SHP77 treated with DMSO at 0.1 percent for 48 hours (cell line): ENCODE results near the gene NFIA.

ENCODE experiments used
- DNase-seq: peaks from one replicate; lab custom pipeline; 2025; lab: John Stamatoyannopoulos, UW

NFIA gene

DNA sequence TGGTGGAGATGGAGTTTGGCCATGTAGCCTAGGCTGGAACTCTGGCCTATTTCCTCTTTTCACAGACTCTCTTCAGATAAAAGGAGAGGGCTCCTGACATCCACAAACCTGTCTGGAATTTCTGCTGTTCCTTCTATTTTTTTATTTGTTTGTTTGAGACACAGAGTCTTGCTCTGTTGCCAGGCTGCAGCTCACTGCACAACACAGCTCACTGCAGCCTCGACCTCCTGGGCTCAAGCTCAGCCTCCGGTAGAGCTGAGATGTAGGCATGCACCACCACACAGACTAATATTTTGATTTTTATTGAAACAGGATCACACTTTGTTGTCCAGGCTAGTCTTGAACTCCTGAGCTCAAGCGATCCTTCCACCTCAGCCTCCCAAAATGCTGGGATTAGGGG is 411.6 kb downstream of the NFIA start:
- no peak for DNase-seq

DNA sequence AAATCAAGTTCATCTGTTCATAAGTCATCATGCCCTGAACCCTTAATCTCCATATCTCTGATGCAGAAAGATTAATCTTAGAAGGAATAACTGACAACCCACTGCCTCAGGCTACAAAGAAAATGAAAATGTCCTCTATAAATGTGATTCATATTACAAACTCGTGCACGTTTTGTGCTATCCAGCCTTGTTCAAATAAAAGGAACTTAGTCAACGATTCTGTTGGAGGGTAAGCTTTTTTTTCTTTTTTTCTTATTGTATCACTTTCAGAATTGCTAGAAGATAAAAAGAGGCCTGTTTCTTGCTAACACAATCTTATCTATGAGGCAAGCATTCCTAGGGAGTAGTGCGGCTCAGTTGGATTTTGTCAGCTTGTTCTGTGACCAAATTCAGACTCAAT is 414.1 kb downstream of the NFIA start:
- DNase-seq, result no peak

DNA sequence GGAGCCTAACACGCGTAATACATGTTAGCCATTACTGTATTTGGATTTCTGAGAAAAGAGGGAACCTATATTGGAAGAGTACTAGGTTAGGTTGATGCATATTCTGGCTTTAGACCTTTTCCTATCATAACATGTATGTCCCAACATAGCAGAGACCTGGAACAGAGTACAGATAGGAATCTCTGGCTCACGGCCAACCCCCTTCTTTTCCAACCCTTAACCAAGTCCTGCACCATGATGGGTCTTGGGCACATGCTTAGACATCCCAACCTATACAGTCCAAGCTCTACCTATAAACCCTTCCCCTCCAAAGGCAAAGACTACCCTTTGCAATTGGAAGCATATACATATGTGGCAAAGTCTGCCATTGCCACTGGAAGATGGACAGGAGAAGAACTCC is 414.7 kb downstream of the NFIA start:
- DNase-seq, result no peak

DNA sequence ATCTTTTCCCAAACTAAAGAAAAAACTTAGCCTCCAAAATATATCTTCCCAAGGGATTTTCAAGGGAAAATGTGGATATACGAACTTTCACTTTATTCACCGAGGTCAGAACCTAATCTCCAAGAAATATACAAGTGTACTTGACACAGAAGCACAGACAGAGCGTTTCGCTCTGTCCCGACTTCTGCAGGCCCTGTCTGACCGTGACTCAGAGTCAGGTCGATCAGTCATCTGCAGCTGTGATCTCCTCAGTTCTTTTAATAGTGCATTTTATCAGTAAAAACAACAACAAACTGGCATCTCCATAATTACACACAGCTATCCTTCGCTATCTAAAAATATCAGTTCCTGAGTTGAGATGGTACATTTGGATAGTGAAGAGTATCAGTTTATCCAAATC is 416.0 kb downstream of the NFIA start:
- DNase-seq, result no peak

DNA sequence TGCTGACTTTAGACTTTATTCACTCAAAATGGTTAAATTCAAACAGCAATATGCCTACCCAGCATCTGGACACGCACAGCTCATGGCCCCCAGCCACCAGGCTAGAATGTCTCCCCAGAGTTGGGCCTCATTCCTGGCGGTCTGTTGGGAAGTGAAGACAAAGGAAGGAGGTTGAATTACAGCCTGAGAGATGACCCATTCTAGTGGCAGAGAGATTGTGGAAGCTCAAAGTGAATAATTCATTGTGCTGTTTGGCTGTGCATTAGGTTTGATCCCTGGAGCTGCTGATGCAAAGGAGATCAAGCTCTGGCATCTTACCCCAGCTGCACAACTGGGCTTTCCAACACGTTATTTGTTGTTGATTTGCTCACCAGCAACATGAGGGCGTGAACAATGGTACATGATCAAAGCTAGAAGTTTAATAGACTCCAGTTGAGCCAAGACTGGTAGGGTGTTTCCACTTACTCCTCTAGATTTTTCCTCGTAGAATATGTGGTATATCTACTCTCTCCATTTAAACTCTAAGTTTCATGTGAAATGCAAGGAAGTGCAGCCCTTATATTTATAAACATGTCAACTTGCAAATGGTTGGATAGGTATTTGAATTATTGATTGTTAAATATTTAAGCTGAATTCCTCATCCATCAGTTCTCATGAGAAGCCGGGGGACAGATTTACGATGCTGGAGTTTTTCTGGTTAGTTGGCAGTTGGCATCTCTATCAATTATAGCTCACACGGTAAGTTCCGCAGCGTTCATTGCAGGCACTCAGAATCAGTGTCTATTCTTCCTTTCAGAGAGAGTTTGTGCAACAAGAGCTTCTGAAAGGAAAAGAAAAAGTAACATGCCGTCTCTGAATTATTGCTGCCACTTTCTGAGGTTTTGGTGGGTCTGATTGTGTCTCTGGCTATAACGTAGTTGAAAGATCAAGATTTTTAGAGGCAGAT is 419.9 kb downstream of the NFIA start:
- no peak for DNase-seq

DNA sequence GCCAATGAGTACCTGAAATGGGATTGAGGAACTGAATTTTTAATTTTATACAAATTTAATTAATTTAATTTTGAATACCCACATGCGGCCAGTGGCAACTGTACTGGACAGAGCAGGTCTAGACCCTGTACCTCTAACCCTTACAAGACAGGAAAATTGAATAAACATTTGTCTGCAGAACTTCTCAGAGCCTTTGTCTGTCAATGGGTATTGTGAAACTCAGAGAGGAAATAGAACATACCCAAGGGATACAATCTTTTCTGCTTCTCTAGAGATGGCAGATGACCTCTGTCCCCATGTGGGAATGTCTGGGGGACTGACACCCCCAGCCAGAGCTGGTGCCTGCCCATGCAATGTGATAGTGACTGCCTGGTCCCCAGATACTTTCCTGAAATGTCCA is 421.9 kb downstream of the NFIA start:
- DNase-seq, result no peak

DNA sequence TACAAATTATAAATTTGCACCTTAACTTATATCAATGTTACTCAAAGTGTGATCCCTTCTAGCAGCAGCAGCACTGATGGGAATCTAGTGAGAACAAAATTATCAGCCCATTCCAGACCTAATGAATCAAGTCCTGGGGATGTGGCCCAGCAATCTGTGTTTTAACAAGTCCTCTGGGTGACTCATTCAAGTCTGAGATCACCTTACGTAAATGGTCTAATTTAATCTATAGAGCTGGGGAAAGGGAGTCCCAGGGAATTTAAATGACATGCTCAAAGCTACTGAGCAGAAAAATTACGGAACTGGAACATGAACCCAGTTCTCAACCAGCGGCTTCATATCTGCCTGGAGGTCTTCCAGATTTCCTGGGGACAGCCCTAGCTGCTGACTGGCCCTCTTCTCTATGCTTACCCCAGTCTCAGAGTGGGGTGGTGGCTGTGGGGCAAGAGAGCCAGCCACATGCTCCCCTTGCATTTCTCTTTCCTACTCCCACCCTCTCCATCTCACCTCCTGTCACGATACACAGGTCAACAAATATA is 422.6 kb downstream of the NFIA start:
- no peak for DNase-seq

DNA sequence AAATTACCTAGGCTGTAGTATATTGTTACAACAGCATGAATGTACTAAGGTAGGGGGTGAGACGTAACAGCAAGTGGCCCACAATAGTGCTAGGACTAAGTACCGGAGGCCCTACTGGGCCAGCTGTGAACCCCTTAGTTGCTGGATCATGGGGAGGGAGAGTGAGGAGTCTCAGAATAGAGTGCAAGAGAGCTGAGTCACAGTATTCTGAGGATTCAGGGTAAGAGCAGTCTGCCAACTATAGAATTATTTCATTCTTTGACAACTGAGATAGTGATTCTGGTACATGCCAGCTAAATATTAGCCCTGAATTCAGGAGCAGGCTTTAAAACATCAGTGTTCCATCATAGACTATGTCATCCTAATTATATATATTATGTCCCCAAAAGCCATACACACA is 423.9 kb downstream of the NFIA start:
- DNase-seq, result no peak

DNA sequence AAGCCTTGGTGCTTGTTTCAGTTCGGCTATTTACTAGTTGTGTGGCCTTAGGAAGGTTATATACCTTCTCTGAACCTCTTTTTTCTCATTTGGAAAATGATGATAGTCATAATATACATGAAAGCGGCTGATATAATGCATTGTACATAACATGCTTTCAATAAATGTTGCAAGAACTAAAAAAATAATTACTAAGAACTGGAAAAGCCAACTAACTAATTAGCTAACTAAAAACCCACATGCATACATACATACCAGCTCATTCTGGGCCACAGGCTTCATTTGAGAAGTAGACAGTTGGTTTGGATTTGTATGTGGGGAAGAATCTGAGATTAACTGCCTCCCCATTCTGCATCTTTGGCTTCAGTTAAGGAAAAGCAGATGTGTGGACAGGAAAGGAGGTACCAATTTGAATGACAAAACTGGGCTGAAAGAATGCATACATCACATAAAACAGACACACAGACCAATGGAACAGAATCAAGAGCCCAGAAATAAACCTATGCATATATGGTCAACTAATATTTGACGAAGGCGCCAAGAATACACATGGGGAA is 424.7 kb downstream of the NFIA start:
- no peak for DNase-seq
